IPS DF 6.9 (cell line): ENCODE data around the gene CNN2.

ENCODE experiments used
- DNase-seq: peaks from one replicate; pipeline ENCODE4 v3.0.0-alpha.2; 2013; ENCODE audit warnings: low read depth, low spot score
- H3K27ac ChIP-seq: one replicate; pipeline ENCODE4 v1.5.1; 2013; ENCODE audit warnings: low read length, control low read depth
- H3K27me3 ChIP-seq: 2 replicates; pipeline ENCODE4 v1.6.1; 2013; ENCODE audit warnings: mild to moderate bottlenecking, low read length; ENCODE audit not compliant: control insufficient read depth, insufficient read depth
- H3K36me3 ChIP-seq: 2 replicates; pipeline ENCODE4 v1.6.1; 2013; ENCODE audit warnings: low read length; ENCODE audit not compliant: control insufficient read depth, insufficient read depth
- H3K4me1 ChIP-seq: 2 replicates; pipeline ENCODE4 v1.6.1; 2013; ENCODE audit warnings: low read length; ENCODE audit not compliant: control insufficient read depth, insufficient read depth
- H3K4me3 ChIP-seq: 2 replicates; pipeline ENCODE4 v1.5.1; 2013; ENCODE audit warnings: mild to moderate bottlenecking, low read length
- H3K9me3 ChIP-seq: 2 replicates; pipeline ENCODE4 v1.6.1; 2013; ENCODE audit warnings: low read length, inconsistent platforms; ENCODE audit not compliant: control insufficient read depth, insufficient read depth
- WGBS: extraction: QIAGEN DNeasy Blood & Tissue Kit; methylation state at CpG from one replicate; pipeline ENCODE4 v1.1.7; 2013; ENCODE audit warnings: mixed read lengths, missing lambda C conversion rate; ENCODE audit not compliant: insufficient read length, insufficient coverage; 5-methylcytosine and 5-hydroxymethylcytosine counted together

The CNN2 gene

GRCh38 chr19:1004204-1004802 is 22.1 kb upstream of the CNN2 start:
- Histone ChIP-seq H3K27ac (no peak overlapping the region), H3K4me3 (no peak overlapping the region), H3K9me3 (no peaks in the 10 kb centered on the region), H3K4me1 (no peaks in the 10 kb centered on the region; the same call in 1 of the 2 replicates), H3K36me3 (no peaks in the 10 kb centered on the region; the same call in 1 of the 2 replicates), H3K27me3 (peaks cover 7% of the 10 kb centered on the region)
- WGBS = no CpG with 5 or more reads among the region's 32 CpGs
- DNase-seq = no peak

DNA sequence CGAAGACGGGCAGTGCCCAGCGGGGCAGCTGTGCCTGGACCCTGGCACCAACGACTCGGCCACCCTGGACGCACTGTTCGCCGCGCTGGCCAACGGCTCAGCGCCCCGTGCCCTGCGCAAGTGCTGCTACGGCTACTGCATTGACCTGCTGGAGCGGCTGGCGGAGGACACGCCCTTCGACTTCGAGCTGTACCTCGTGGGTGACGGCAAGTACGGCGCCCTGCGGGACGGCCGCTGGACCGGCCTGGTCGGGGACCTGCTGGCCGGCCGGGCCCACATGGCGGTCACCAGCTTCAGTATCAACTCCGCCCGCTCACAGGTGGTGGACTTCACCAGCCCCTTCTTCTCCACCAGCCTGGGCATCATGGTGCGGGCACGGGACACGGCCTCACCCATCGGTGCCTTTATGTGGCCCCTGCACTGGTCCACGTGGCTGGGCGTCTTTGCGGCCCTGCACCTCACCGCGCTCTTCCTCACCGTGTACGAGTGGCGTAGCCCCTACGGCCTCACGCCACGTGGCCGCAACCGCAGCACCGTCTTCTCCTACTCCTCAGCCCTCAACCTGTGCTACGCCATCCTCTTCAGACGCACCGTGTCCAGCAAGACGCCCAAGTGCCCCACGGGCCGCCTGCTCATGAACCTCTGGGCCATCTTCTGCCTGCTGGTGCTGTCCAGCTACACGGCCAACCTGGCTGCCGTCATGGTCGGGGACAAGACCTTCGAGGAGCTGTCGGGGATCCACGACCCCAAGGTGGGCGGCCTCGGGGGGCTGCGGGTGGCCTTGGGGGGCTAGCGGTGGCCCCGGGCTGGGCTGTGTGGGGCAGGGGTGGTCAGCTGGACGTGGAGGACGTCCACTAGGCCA is 21.4 kb upstream of the CNN2 start:
- peaks cover 1% of the 10 kb centered on the region for H3K36me3 ChIP-seq
- H3K9me3 ChIP-seq = no peaks in the 10 kb centered on the region
- H3K27ac ChIP-seq = no peak overlapping the region
- no peak overlapping the region for H3K4me3 ChIP-seq
- no peaks in the 10 kb centered on the region; the same call in 1 of the 2 replicates for H3K4me1 ChIP-seq
- peaks cover 7% of the 10 kb centered on the region for H3K27me3 ChIP-seq
- no peak for DNase-seq
- no CpG with 5 or more reads among the region's 70 CpGs for WGBS

DNA sequence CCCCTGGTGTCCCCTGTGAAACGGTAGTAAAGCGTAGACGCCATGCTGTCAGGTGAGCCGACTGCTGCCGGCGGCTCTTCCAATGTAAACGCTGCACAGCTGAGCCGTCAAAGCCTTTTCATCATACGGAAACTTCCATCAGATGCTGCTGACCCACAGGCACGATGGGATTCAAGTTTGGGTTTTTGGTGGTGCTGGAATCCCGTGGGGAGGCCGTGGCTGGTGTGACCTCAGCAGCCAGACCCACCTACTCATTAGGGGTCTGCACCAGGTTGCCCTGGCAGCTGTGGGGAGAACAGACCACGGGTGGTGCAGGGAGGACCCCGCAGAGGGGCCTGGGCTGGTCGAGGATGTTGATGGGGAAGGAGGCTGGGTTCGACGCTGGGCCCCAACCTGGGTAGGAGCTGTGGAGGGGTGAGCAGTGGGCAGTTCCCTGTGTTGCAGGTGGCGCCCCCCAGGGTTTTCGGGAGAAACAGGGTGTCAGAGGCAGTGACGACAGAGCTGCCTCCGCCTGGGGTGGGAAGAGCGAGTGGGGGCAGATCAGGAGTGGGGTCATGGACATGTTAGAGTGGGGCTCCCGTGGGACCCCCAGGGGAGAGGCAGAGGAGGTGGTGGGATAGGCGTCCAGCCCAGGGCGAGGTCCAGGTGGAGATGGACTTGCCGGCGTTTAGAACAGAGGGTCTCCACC is 19.6 kb upstream of the CNN2 start:
- Histone ChIP-seq H3K4me1 (no peaks in the 10 kb centered on the region; the same call in 1 of the 2 replicates), H3K4me3 (no peak overlapping the region), H3K9me3 (no peaks in the 10 kb centered on the region), H3K36me3 (peaks cover 16% of the 10 kb centered on the region), H3K27ac (no peak overlapping the region), H3K27me3 (no peaks in the 10 kb centered on the region)
- no peak for DNase-seq
- WGBS = no CpG with 5 or more reads among the region's 27 CpGs

DNA sequence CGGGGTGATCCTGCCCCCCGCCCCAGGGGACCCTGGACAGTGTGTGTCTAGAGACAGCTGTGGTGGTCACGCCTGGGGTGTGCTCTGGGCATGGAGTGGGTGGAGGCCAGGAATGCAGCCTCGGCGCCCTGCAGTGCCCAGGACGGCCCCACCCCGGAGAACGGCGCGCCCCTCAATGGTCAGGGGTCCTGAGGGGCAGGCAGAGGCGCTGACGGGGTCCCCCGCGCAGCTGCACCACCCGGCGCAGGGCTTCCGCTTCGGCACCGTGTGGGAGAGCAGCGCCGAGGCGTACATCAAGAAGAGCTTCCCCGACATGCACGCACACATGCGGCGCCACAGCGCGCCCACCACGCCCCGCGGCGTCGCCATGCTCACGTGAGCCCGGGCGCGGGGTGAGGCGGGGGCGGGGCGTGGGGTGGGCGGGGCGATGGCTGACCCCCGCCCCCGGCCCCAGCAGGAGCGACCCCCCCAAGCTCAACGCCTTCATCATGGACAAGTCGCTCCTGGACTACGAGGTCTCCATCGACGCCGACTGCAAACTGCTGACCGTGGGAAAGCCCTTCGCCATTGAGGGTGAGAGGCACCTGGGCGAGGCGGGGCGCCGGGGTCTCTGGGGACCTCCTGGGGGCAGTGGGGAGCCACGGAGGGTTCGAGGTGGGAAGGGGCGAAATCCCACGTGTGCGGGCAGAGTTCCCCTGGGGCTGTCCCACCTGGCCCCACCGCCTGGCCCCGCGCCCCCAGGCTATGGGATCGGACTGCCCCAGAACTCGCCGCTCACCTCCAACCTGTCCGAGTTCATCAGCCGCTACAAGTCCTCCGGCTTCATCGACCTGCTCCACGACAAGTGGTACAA is 18.8 kb upstream of the CNN2 start:
- no CpG with 5 or more reads among the region's 73 CpGs for WGBS
- no peak for DNase-seq
- H3K4me1 ChIP-seq = no peaks in the 10 kb centered on the region; the same call in 1 of the 2 replicates
- H3K9me3 ChIP-seq = no peaks in the 10 kb centered on the region
- H3K4me3 ChIP-seq = no peak overlapping the region
- peaks cover 20% of the 10 kb centered on the region for H3K36me3 ChIP-seq
- H3K27me3 ChIP-seq = no peaks in the 10 kb centered on the region
- no peak overlapping the region for H3K27ac ChIP-seq

- Histone ChIP-seq H3K4me3 (no peak overlapping the region), H3K4me1 (no peaks in the 10 kb centered on the region; the same call in 1 of the 2 replicates), H3K36me3 (peaks cover 28% of the 10 kb centered on the region), H3K27me3 (no peaks in the 10 kb centered on the region), H3K9me3 (no peaks in the 10 kb centered on the region), H3K27ac (no peak overlapping the region)
- DNase-seq = no peak
- no CpG with 5 or more reads among the region's 45 CpGs for WGBS
These were observed 18.0 kb upstream of the CNN2 start for GRCh38 chr19:1008268-1009040.

GRCh38 chr19:1009041-1009980 is 17.1 kb upstream of the CNN2 start:
- peaks cover 35% of the 10 kb centered on the region for H3K36me3 ChIP-seq
- no CpG with 5 or more reads among the region's 92 CpGs for WGBS
- H3K4me1 ChIP-seq = no peaks in the 10 kb centered on the region; the same call in 1 of the 2 replicates
- no peak overlapping the region for H3K27ac ChIP-seq
- no peak overlapping the region for H3K4me3 ChIP-seq
- H3K27me3 ChIP-seq = no peaks in the 10 kb centered on the region
- H3K9me3 ChIP-seq = no peaks in the 10 kb centered on the region
- no peak for DNase-seq

DNA sequence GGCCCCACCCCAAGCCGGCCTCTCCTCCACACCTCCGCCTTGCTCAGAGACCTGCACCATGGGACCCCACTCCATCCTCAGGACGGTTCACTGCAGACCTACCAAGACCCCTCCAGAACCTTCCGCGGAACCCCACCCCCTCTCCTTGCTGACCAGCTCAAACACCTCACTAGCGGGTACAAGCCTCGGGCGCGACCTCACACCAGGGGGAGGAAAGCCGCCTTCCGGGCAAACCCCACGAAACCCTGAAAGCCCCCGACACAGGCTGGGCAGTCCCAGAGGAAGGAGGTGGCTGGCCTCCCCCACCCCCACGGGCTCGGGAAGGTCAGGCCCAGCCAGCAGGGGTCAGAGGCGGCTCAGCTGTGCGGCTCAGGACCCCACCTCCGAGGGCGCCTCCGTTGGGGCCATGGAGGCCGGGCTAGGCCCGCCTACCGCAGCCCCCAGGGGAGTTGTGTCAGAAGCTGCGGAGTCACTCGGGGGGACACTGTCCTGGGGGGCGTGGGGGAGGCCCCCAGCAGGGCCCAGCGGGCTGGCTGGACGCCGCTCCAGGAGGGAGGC is 16.3 kb upstream of the CNN2 start:
- Histone ChIP-seq H3K9me3 (no peaks in the 10 kb centered on the region), H3K4me1 (no peaks in the 10 kb centered on the region; the same call in 1 of the 2 replicates), H3K4me3 (no peak overlapping the region), H3K27ac (no peak overlapping the region), H3K36me3 (peaks cover 35% of the 10 kb centered on the region), H3K27me3 (no peaks in the 10 kb centered on the region)
- no CpG with 5 or more reads among the region's 29 CpGs for WGBS
- DNase-seq = no peak

DNA sequence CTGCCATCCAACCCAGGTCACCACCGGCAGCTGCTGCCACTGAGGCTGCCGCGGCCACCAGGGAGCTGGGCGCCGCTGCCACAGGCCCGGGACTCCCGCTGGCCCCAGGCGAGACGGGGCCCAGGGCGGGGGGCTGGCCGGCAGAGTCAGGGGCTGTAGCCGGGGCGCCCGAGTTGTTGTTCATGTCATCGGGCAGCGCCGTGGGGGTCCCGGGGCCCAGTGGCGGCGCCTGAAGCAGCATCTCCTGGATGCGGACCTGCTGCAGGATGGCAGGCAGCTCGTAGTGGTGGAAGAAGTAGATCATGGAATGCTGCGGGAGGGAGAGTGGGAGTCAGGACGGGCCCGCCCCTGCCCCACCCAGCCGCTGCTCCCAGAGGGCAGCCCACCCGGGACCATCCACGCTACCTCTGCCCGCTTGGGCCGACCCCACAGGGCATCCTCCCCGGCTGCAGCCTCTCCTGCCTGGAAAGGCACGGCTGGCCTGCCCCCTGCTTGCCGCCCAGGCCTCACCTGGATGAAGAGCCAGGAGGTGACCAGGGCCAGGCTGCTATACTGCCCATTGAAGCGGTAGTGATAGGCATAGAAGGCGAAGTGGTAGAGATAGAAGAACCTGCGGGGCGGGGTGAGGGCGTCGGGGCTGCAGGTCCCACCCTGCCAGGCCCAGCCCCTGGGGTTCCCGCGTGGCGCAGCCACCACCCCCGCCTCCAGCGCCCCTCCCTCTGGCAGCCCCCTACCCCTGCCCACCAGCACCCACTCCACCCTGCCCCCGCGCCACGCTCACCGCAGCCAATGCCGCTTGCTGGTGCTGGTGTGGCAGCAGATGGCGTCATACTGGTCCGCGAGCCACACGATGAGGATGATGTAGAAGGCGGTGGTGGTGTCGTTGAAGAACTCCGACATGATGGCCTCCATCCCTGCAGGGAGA is 15.6 kb upstream of the CNN2 start:
- peaks cover 35% of the 10 kb centered on the region for H3K36me3 ChIP-seq
- no peaks in the 10 kb centered on the region for H3K27me3 ChIP-seq
- WGBS = no CpG with 5 or more reads among the region's 56 CpGs
- DNase-seq = no peak
- H3K27ac ChIP-seq = no peak overlapping the region
- H3K9me3 ChIP-seq = no peaks in the 10 kb centered on the region
- H3K4me1 ChIP-seq = no peaks in the 10 kb centered on the region; the same call in 1 of the 2 replicates
- no peak overlapping the region for H3K4me3 ChIP-seq
